ENCODE data around the gene SCN1A.

GRCh38 chr2:166060191-166060590 lies 67.6 kb downstream of the SCN1A start:
- TF ChIP-seq CTCF (IDR thresholded peaks at IDR 0.05 in 8 of 11, conservative IDR thresholded peaks at IDR 0.05 in 3 of 11): no peak
- no peak for TF ChIP-seq POLR2A (IDR thresholded peaks at IDR 0.05)

Data from spleen (tissue), 7 donors.